Keratinocyte (primary cell): ENCODE data around the gene SH3GL3. TPM values are rescaled to one million over a fixed set of nuclear protein-coding genes. Genes with fewer than 3 reads are reported as not detected.

Experiments
- DNase-seq: peaks from one replicate; pipeline ENCODE4 v3.0.0-alpha.2; 2011; ENCODE audit warnings: low read depth, missing footprints, low spot score
- FAIRE-seq: peaks from 2 replicates; lab custom pipeline; 2011; peaks lifted over from hg19 to GRCh38; lab: Jason Lieb, UNC
- H2AFZ ChIP-seq: 2 replicates; pipeline ENCODE4 v1.6.0; 2012; ENCODE audit warnings: low read length, control low read depth, inconsistent platforms; ENCODE audit not compliant: control insufficient read depth
- H3K27ac ChIP-seq: 2 replicates; pipeline ENCODE4 v1.5.1; 2011; ENCODE audit warnings: low read length; ENCODE audit not compliant: control insufficient read depth, insufficient read depth
- H3K27me3 ChIP-seq: 3 replicates; pipeline ENCODE4 v1.6.0; 2011; ENCODE audit warnings: low read length; ENCODE audit not compliant: control insufficient read depth, insufficient read depth; ENCODE audit errors: extremely low read depth
- H3K36me3 ChIP-seq, 2 experiments: 2 replicates in 1 of 2; 3 replicates in 1 of 2; pipeline ENCODE4 v1.5.1; 2011; ENCODE audit warnings: low read length in 2 of 2, mild to moderate bottlenecking in 1 of 2; ENCODE audit not compliant: control insufficient read depth in 2 of 2, insufficient read depth in 2 of 2; ENCODE audit errors: extremely low read depth in 1 of 2
- H3K4me1 ChIP-seq: 3 replicates; pipeline ENCODE4 v1.5.1; 2011; ENCODE audit warnings: low read length; ENCODE audit not compliant: control insufficient read depth, insufficient read depth; ENCODE audit errors: extremely low read depth
- H3K4me2 ChIP-seq: 3 replicates; pipeline ENCODE4 v1.6.0; 2011; ENCODE audit warnings: low read depth, low read length; ENCODE audit not compliant: control insufficient read depth, insufficient read depth; ENCODE audit errors: extremely low read depth
- H3K4me3 ChIP-seq, 3 experiments: fragments of 200-600 bp in 1 of 3; sonication (generic) in 1 of 3; 2 replicates in 2 of 3; 3 replicates in 1 of 3; pipeline ENCODE4 v1.5.1; 2011 to 2016; ENCODE audit warnings: low read length in 3 of 3, mild to moderate bottlenecking in 3 of 3, control low read depth in 2 of 3, inconsistent platforms in 1 of 3, low read depth in 1 of 3, mixed read lengths in 1 of 3, mixed run types in 1 of 3, moderate library complexity in 1 of 3; ENCODE audit not compliant: control insufficient read depth in 2 of 3, insufficient read depth in 2 of 3; ENCODE audit errors: extremely low read depth in 1 of 3
- H3K79me2 ChIP-seq: 2 replicates; pipeline ENCODE4 v1.6.0; 2012; ENCODE audit warnings: low read length; ENCODE audit not compliant: control insufficient read depth, insufficient read depth
- H3K9ac ChIP-seq: 3 replicates; pipeline ENCODE4 v1.6.0; 2011; ENCODE audit warnings: low read length; ENCODE audit not compliant: control insufficient read depth, insufficient read depth; ENCODE audit errors: extremely low read depth
- H3K9me1 ChIP-seq: 3 replicates; pipeline ENCODE4 v1.6.0; 2011; ENCODE audit warnings: low read length; ENCODE audit not compliant: control insufficient read depth, insufficient read depth; ENCODE audit errors: extremely low read depth
- H3K9me3 ChIP-seq: 2 replicates; pipeline ENCODE4 v1.5.1; 2012; ENCODE audit warnings: low read depth, low read length; ENCODE audit not compliant: control insufficient read depth
- H4K20me1 ChIP-seq: 3 replicates; pipeline ENCODE4 v1.6.0; 2011; ENCODE audit warnings: low read length; ENCODE audit not compliant: control insufficient read depth, insufficient read depth; ENCODE audit errors: extremely low read depth
- EZH2 ChIP-seq: IDR thresholded peaks from one replicate; pipeline ENCODE4 v1.6.1; 2012; ENCODE audit warnings: inconsistent platforms, mild to moderate bottlenecking, low read length, moderate library complexity
- dilution Hi-C: fragments of 300-500 bp; cut with MboI; formaldehyde crosslinking; loops from one replicate; pipeline ENCODE4 v1.7.0; 2020; ENCODE audit warnings: low sequenced_read_pairs; ENCODE audit not compliant: extremely low pct_ligation_motif_present
- polyA plus RNA-seq, 5 experiments: library from polyadenylated mRNA; depleted of rRNA in 3 of 5; stranded (reverse) in 3 of 5; stranded (forward) in 1 of 5; unstranded in 1 of 5; fragments of >200 nt; gene quantifications; 1 replicate in 1 of 5; 2 replicates in 3 of 5; 3 replicates in 1 of 5; pipeline versions ENCODE4 v1.2.1 to v1.2.3, GENCODE V29; 2011 to 2012; ENCODE audit warnings: missing spikeins in 2 of 5, low read depth in 1 of 5, low replicate concordance in 1 of 5
- TF ChIP-seq, protein P1 (sequence below), 3 experiments: IDR thresholded peaks in 1 of 3; conservative IDR thresholded peaks in 1 of 3; optimal IDR thresholded peaks in 1 of 3; 2 replicates in 2 of 3; 3 replicates in 1 of 3; pipeline versions ENCODE3 to v1.5.1; 2011; ENCODE audit warnings: low read length in 3 of 3, mild to moderate bottlenecking in 3 of 3, moderate library complexity in 2 of 3, control low read depth in 1 of 3, inconsistent platforms in 1 of 3; ENCODE audit not compliant: insufficient read depth in 2 of 3; ENCODE audit errors: extremely low read depth in 1 of 3

Gene SH3GL3
- polyA plus RNA-seq, 1 donor (not counting 4 experiments of a cell fraction or from before 2014, with no cell fraction given) = 0.20 TPM

DNA sequence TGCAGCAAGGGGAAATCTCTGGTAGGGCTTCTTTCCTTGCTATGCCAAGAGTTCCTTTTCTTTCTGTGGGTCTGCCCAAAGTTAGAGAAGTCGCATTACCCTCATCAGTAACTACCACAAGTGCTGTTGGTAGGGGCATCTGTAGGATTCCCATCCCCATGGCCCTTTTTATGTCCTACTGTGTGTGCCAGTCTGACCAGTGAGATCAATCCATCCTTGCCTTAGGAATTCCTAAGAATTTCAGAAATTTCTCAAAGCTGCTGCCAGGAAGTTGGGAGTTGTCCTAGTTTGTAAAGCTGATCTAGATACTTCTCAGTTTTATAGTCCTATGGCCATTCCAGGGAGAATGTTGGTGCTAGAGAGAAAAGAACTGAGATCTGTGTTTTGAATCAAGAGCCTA, 36.5 kb downstream of the SH3GL3 start:
- H3K9me1 ChIP-seq = no peaks in the 10 kb centered on the region
- H3K9me3 ChIP-seq = peaks cover 3% of the 10 kb centered on the region
- no peak for DNase-seq
- no peak overlapping the region for H3K9ac ChIP-seq
- no peak overlapping the region for H2AFZ ChIP-seq
- no peak overlapping the region for H3K4me2 ChIP-seq
- H3K4me1 ChIP-seq = no peaks in the 10 kb centered on the region
- dilution Hi-C loops = no loop called here
- no peaks in the 10 kb centered on the region for H4K20me1 ChIP-seq
- H3K36me3 ChIP-seq = no peaks in the 10 kb centered on the region
- TF ChIP-seq, protein P1, sequence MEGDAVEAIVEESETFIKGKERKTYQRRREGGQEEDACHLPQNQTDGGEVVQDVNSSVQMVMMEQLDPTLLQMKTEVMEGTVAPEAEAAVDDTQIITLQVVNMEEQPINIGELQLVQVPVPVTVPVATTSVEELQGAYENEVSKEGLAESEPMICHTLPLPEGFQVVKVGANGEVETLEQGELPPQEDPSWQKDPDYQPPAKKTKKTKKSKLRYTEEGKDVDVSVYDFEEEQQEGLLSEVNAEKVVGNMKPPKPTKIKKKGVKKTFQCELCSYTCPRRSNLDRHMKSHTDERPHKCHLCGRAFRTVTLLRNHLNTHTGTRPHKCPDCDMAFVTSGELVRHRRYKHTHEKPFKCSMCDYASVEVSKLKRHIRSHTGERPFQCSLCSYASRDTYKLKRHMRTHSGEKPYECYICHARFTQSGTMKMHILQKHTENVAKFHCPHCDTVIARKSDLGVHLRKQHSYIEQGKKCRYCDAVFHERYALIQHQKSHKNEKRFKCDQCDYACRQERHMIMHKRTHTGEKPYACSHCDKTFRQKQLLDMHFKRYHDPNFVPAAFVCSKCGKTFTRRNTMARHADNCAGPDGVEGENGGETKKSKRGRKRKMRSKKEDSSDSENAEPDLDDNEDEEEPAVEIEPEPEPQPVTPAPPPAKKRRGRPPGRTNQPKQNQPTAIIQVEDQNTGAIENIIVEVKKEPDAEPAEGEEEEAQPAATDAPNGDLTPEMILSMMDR (optimal IDR thresholded peaks at IDR 0.05 in 1 of 3, IDR thresholded peaks at IDR 0.05 in 1 of 3, conservative IDR thresholded peaks at IDR 0.05 in 1 of 3; ENCODE audit: extremely low read depth in 1 of 3, insufficient read depth in 2 of 3, low read length in 3 of 3) = no peak
- no peak for TF ChIP-seq EZH2
- no peak for FAIRE-seq
- no peaks in the 10 kb centered on the region for H3K79me2 ChIP-seq
- H3K4me3 ChIP-seq = no peak overlapping the region
- no peak overlapping the region for H3K27ac ChIP-seq
- H3K27me3 ChIP-seq = peaks cover 2% of the 10 kb centered on the region

- dilution Hi-C loops = no loop called here
These were observed 37.5 kb downstream of the SH3GL3 start for GRCh38 chr15:83484636-83485035.

More at GRCh38 chr15:83484636-83485035, 37.5 kb downstream of the SH3GL3 start:
- H3K4me2 ChIP-seq = no peak overlapping the region
- no peaks in the 10 kb centered on the region for H4K20me1 ChIP-seq
- H3K79me2 ChIP-seq = no peaks in the 10 kb centered on the region
- H3K4me3 ChIP-seq = no peak overlapping the region
- peaks cover 7% of the 10 kb centered on the region for H3K27me3 ChIP-seq
- no peak for TF ChIP-seq EZH2
- TF ChIP-seq, protein P1 (optimal IDR thresholded peaks at IDR 0.05 in 1 of 3, IDR thresholded peaks at IDR 0.05 in 1 of 3, conservative IDR thresholded peaks at IDR 0.05 in 1 of 3; ENCODE audit: extremely low read depth in 1 of 3, insufficient read depth in 2 of 3, low read length in 3 of 3) = no peak
- no peaks in the 10 kb centered on the region for H3K9me1 ChIP-seq
- peaks cover 3% of the 10 kb centered on the region for H3K9me3 ChIP-seq
- DNase-seq = no peak
- H3K36me3 ChIP-seq = no peaks in the 10 kb centered on the region
- H3K27ac ChIP-seq = no peak overlapping the region
- H3K4me1 ChIP-seq = no peaks in the 10 kb centered on the region
- H2AFZ ChIP-seq = no peak overlapping the region
- H3K9ac ChIP-seq = no peak overlapping the region
- FAIRE-seq = no peak
